ENCODE data around the gene NINJ2.
"Not testable (repeated sequence)": the region's sequence is repeated elsewhere in the genome, so short reads cannot be mapped to it uniquely, and the experiment has no call there.

The NINJ2 gene

GRCh38 chr12:663293-663871 lies at the start of gene NINJ2:
Gene NINJ2, minus strand, starts transcription at chr12:663445. Its CDS starts 85 bp downstream, at chr12:663360.
- DNase-seq: no peak

GRCh38 chr12:712172-712863 lies 49.1 kb upstream of the NINJ2 start:
- no peak for DNase-seq

- no peak for DNase-seq
These were observed 46.3 kb upstream of the NINJ2 start for GRCh38 chr12:709455-710020.

- DNase-seq: not testable (repeated sequence)
These were observed 44.8 kb upstream of the NINJ2 start for GRCh38 chr12:708084-708483.

GRCh38 chr12:704516-705242 lies 41.4 kb upstream of the NINJ2 start:
- DNase-seq: no peak

- no peak for DNase-seq
These were observed 38.8 kb upstream of the NINJ2 start for GRCh38 chr12:701896-702539.

GRCh38 chr12:700016-700415 lies 36.8 kb upstream of the NINJ2 start:
- no peak for DNase-seq

GRCh38 chr12:698222-698621 lies 35.0 kb upstream of the NINJ2 start:
- DNase-seq: not testable (repeated sequence)

GRCh38 chr12:697481-697880 lies 34.2 kb upstream of the NINJ2 start:
- DNase-seq: no peak

- DNase-seq: no peak
These were observed 31.7 kb upstream of the NINJ2 start for GRCh38 chr12:694734-695503.

- no peak for DNase-seq
These were observed 30.8 kb upstream of the NINJ2 start for GRCh38 chr12:693934-694533.

GRCh38 chr12:692274-692673 lies 29.0 kb upstream of the NINJ2 start:
- no peak for DNase-seq

- DNase-seq: no peak
These were observed 27.2 kb upstream of the NINJ2 start for GRCh38 chr12:690466-690865.

- no peak for DNase-seq
These were observed 22.1 kb upstream of the NINJ2 start for GRCh38 chr12:685388-685787.

- no peak for DNase-seq
These were observed 21.2 kb upstream of the NINJ2 start for GRCh38 chr12:684416-684815.

- no peak for DNase-seq
These were observed 18.5 kb upstream of the NINJ2 start for GRCh38 chr12:681568-682256.

GRCh38 chr12:678747-679712 lies 15.8 kb upstream of the NINJ2 start:
- no peak for DNase-seq

- DNase-seq: no peak
These were observed 12.3 kb upstream of the NINJ2 start for GRCh38 chr12:675562-675961.

- no peak for DNase-seq
These were observed 11.1 kb upstream of the NINJ2 start for GRCh38 chr12:674272-674781.

GRCh38 chr12:673849-674248 lies 10.6 kb upstream of the NINJ2 start:
- DNase-seq: no peak
